Measurements from ENCODE around the gene EAPP.
"Not testable (repeated sequence)": the region's sequence is repeated elsewhere in the genome, so short reads cannot be mapped to it uniquely, and the experiment has no call there.

The EAPP gene

DNA sequence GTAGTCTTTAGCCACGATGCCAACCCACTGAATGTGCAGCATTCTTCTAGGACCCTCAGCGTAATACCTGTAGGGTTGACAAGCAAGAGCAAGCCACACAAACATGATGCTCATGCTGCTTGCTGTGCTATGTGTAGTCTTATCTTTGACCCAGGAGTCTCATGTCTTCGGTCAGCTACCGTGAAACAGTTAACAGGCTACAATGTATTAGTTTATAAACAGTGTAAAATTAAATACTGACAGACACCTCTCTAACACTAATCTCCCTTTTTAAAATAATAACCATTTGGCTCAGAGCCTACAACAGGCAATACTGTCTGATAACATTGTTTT is 1.9 kb downstream of the EAPP start:
- peak overlapping the region in 1 of 2 donors; percentile 6 for H3K9ac ChIP-seq (ENCODE audit: low read length in 2 of 2)
- H3K9me3 ChIP-seq (ENCODE audit: control insufficient read depth in 2 of 2, low read length in 2 of 2), result no peaks in the 10 kb centered on the region
- H3K27me3 ChIP-seq (ENCODE audit: control insufficient read depth in 1 of 2, insufficient read depth in 2 of 2, low read length in 2 of 2), result no peaks in the 10 kb centered on the region
- H3K27ac ChIP-seq (ENCODE audit: low read length), result no peak overlapping the region
- H3K4me3 ChIP-seq (ENCODE audit: low read length in 2 of 2), result peak overlapping the region; percentile 10 to 31
- peaks cover 3 to 12% of the 10 kb centered on the region in 2 donors for H3K36me3 ChIP-seq (ENCODE audit: control insufficient read depth in 2 of 2, insufficient read depth in 2 of 2, low read length in 2 of 2)
- H3K4me1 ChIP-seq (ENCODE audit: control insufficient read depth, insufficient read depth, low read length), result peaks cover 11% of the 10 kb centered on the region

GRCh38 chr14:34536951-34537676 is 2.4 kb downstream of the EAPP start:
- no peaks in the 10 kb centered on the region for H3K9me3 ChIP-seq (ENCODE audit: control insufficient read depth in 2 of 2, low read length in 2 of 2)
- H3K4me1 ChIP-seq (ENCODE audit: control insufficient read depth, insufficient read depth, low read length), result peaks cover 11% of the 10 kb centered on the region
- no peak overlapping the region for H3K27ac ChIP-seq (ENCODE audit: low read length)
- H3K9ac ChIP-seq (ENCODE audit: low read length in 2 of 2), result peak overlapping the region in 1 of 2 donors; percentile 6
- H3K4me3 ChIP-seq (ENCODE audit: low read length in 2 of 2), result peak overlapping the region; percentile 10 to 21
- peaks cover 6 to 12% of the 10 kb centered on the region in 2 donors for H3K36me3 ChIP-seq (ENCODE audit: control insufficient read depth in 2 of 2, insufficient read depth in 2 of 2, low read length in 2 of 2)
- no peaks in the 10 kb centered on the region for H3K27me3 ChIP-seq (ENCODE audit: control insufficient read depth in 1 of 2, insufficient read depth in 2 of 2, low read length in 2 of 2)

- Histone ChIP-seq H3K9me3 (ENCODE audit: control insufficient read depth in 2 of 2, low read length in 2 of 2) (no peaks in the 10 kb centered on the region), H3K4me1 (ENCODE audit: control insufficient read depth, insufficient read depth, low read length) (no peaks in the 10 kb centered on the region), H3K4me3 (ENCODE audit: low read length in 2 of 2) (no peak overlapping the region), H3K27ac (ENCODE audit: low read length) (no peak overlapping the region), H3K9ac (ENCODE audit: low read length in 2 of 2) (no peak overlapping the region), H3K27me3 (ENCODE audit: control insufficient read depth in 1 of 2, insufficient read depth in 2 of 2, low read length in 2 of 2) (no peaks in the 10 kb centered on the region), H3K36me3 (ENCODE audit: control insufficient read depth in 2 of 2, insufficient read depth in 2 of 2, low read length in 2 of 2) (peaks cover 40 to 51% of the 10 kb centered on the region in 2 donors)
Measured at GRCh38 chr14:34527591-34527990, 11.9 kb downstream of the EAPP start.

- not testable (repeated sequence) for H3K4me3 ChIP-seq (ENCODE audit: low read length in 2 of 2); H3K27me3 ChIP-seq (ENCODE audit: control insufficient read depth in 1 of 2, insufficient read depth in 2 of 2, low read length in 2 of 2); H3K9me3 ChIP-seq (ENCODE audit: control insufficient read depth in 2 of 2, low read length in 2 of 2); H3K9ac ChIP-seq (ENCODE audit: low read length in 2 of 2); H3K27ac ChIP-seq (ENCODE audit: low read length); H3K4me1 ChIP-seq (ENCODE audit: control insufficient read depth, insufficient read depth, low read length)
- peaks cover 43 to 44% of the 10 kb centered on the region in 2 donors for H3K36me3 ChIP-seq (ENCODE audit: control insufficient read depth in 2 of 2, insufficient read depth in 2 of 2, low read length in 2 of 2)
Measured at GRCh38 chr14:34524216-34524615, 15.3 kb downstream of the EAPP start.

GRCh38 chr14:34522496-34522895 is 17.0 kb downstream of the EAPP start:
- no peaks in the 10 kb centered on the region for H3K9me3 ChIP-seq (ENCODE audit: control insufficient read depth in 2 of 2, low read length in 2 of 2)
- no peaks in the 10 kb centered on the region for H3K27me3 ChIP-seq (ENCODE audit: control insufficient read depth in 1 of 2, insufficient read depth in 2 of 2, low read length in 2 of 2)
- H3K9ac ChIP-seq (ENCODE audit: low read length in 2 of 2), result no peak overlapping the region
- H3K4me3 ChIP-seq (ENCODE audit: low read length in 2 of 2), result no peak overlapping the region
- no peak overlapping the region for H3K27ac ChIP-seq (ENCODE audit: low read length)
- peaks cover 42% of the 10 kb centered on the region in 2 donors for H3K36me3 ChIP-seq (ENCODE audit: control insufficient read depth in 2 of 2, insufficient read depth in 2 of 2, low read length in 2 of 2)
- no peaks in the 10 kb centered on the region for H3K4me1 ChIP-seq (ENCODE audit: control insufficient read depth, insufficient read depth, low read length)

GRCh38 chr14:34521071-34521470 is 18.4 kb downstream of the EAPP start:
- not testable (repeated sequence) for H3K9ac ChIP-seq (ENCODE audit: low read length in 2 of 2); H3K9me3 ChIP-seq (ENCODE audit: control insufficient read depth in 2 of 2, low read length in 2 of 2); H3K27ac ChIP-seq (ENCODE audit: low read length); H3K4me1 ChIP-seq (ENCODE audit: control insufficient read depth, insufficient read depth, low read length); H3K4me3 ChIP-seq (ENCODE audit: low read length in 2 of 2); H3K27me3 ChIP-seq (ENCODE audit: control insufficient read depth in 1 of 2, insufficient read depth in 2 of 2, low read length in 2 of 2)
- H3K36me3 ChIP-seq (ENCODE audit: control insufficient read depth in 2 of 2, insufficient read depth in 2 of 2, low read length in 2 of 2), result peaks cover 36 to 39% of the 10 kb centered on the region in 2 donors

- H3K36me3 ChIP-seq (ENCODE audit: control insufficient read depth in 2 of 2, insufficient read depth in 2 of 2, low read length in 2 of 2), result peaks cover 34 to 43% of the 10 kb centered on the region in 2 donors
Measured at GRCh38 chr14:34520304-34520970, 19.1 kb downstream of the EAPP start.

GRCh38 chr14:34507884-34508283 is 31.6 kb downstream of the EAPP start:
- Histone ChIP-seq H3K4me3 (ENCODE audit: low read length in 2 of 2) (no peak overlapping the region), H3K27ac (ENCODE audit: low read length) (no peak overlapping the region), H3K9ac (ENCODE audit: low read length in 2 of 2) (no peak overlapping the region), H3K4me1 (ENCODE audit: control insufficient read depth, insufficient read depth, low read length) (no peaks in the 10 kb centered on the region), H3K27me3 (ENCODE audit: control insufficient read depth in 1 of 2, insufficient read depth in 2 of 2, low read length in 2 of 2) (no peaks in the 10 kb centered on the region), H3K36me3 (ENCODE audit: control insufficient read depth in 2 of 2, insufficient read depth in 2 of 2, low read length in 2 of 2) (no peaks in the 10 kb centered on the region), H3K9me3 (ENCODE audit: control insufficient read depth in 2 of 2, low read length in 2 of 2) (no peaks in the 10 kb centered on the region)

More at GRCh38 chr14:34520304-34520970, 19.1 kb downstream of the EAPP start:
- not testable (repeated sequence) for H3K4me1 ChIP-seq (ENCODE audit: control insufficient read depth, insufficient read depth, low read length); H3K27ac ChIP-seq (ENCODE audit: low read length); H3K27me3 ChIP-seq (ENCODE audit: control insufficient read depth in 1 of 2, insufficient read depth in 2 of 2, low read length in 2 of 2); H3K9me3 ChIP-seq (ENCODE audit: control insufficient read depth in 2 of 2, low read length in 2 of 2); H3K4me3 ChIP-seq (ENCODE audit: low read length in 2 of 2); H3K9ac ChIP-seq (ENCODE audit: low read length in 2 of 2)

DNA sequence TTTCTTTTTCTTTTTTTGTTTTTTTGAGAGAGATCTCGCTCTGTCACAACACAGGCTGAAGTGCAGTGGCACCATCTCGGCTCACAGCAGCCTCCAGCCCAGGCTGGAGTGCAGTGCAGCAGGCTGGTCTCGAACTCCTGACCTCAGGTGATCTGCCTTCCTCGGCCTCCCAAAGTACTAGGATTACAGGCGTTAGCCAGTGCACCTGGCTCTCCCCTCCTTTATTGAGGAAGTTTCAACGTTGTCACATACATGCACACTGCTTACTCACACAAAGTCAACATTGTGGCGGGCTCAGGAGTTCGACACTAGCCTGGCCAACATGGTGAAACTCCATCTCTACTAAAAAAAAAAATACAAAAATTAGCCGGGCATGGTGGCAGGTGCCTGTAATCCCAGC is 32.0 kb downstream of the EAPP start:
- Histone ChIP-seq H3K36me3 (ENCODE audit: control insufficient read depth in 2 of 2, insufficient read depth in 2 of 2, low read length in 2 of 2) (no peaks in the 10 kb centered on the region), H3K27me3 (ENCODE audit: control insufficient read depth in 1 of 2, insufficient read depth in 2 of 2, low read length in 2 of 2) (no peaks in the 10 kb centered on the region), H3K27ac (ENCODE audit: low read length) (no peak overlapping the region), H3K4me1 (ENCODE audit: control insufficient read depth, insufficient read depth, low read length) (no peaks in the 10 kb centered on the region), H3K9ac (ENCODE audit: low read length in 2 of 2) (no peak overlapping the region), H3K4me3 (ENCODE audit: low read length in 2 of 2) (no peak overlapping the region), H3K9me3 (ENCODE audit: control insufficient read depth in 2 of 2, low read length in 2 of 2) (no peaks in the 10 kb centered on the region)

GRCh38 chr14:34505124-34505491 is 34.4 kb downstream of the EAPP start:
- not testable (repeated sequence) for H3K27ac ChIP-seq (ENCODE audit: low read length); H3K36me3 ChIP-seq (ENCODE audit: control insufficient read depth in 2 of 2, insufficient read depth in 2 of 2, low read length in 2 of 2); H3K9ac ChIP-seq (ENCODE audit: low read length in 2 of 2); H3K4me1 ChIP-seq (ENCODE audit: control insufficient read depth, insufficient read depth, low read length); H3K4me3 ChIP-seq (ENCODE audit: low read length in 2 of 2); H3K9me3 ChIP-seq (ENCODE audit: control insufficient read depth in 2 of 2, low read length in 2 of 2); H3K27me3 ChIP-seq (ENCODE audit: control insufficient read depth in 1 of 2, insufficient read depth in 2 of 2, low read length in 2 of 2)

GRCh38 chr14:34504027-34504426 is 35.5 kb downstream of the EAPP start:
- H3K4me1 ChIP-seq (ENCODE audit: control insufficient read depth, insufficient read depth, low read length); H3K36me3 ChIP-seq (ENCODE audit: control insufficient read depth in 2 of 2, insufficient read depth in 2 of 2, low read length in 2 of 2); H3K9me3 ChIP-seq (ENCODE audit: control insufficient read depth in 2 of 2, low read length in 2 of 2); H3K27me3 ChIP-seq (ENCODE audit: control insufficient read depth in 1 of 2, insufficient read depth in 2 of 2, low read length in 2 of 2); H3K27ac ChIP-seq (ENCODE audit: low read length); H3K9ac ChIP-seq (ENCODE audit: low read length in 2 of 2); H3K4me3 ChIP-seq (ENCODE audit: low read length in 2 of 2): not testable (repeated sequence)

Data from stomach smooth muscle (tissue), 2 donors.